Pulmonary artery endothelial cell (primary cell): ENCODE results near the gene MLLT10. TPM values are rescaled to one million over a fixed set of nuclear protein-coding genes. Genes with fewer than 3 reads are reported as not detected.
"Not testable (repeated sequence)": the region's sequence is repeated elsewhere in the genome, so short reads cannot be mapped to it uniquely, and the experiment has no call there.

Experiments
- DNase-seq: peaks from one replicate; pipeline ENCODE4 v3.0.0-alpha.2; 2011; ENCODE audit warnings: low read depth, low spot score
- total RNA-seq: library from RNA; depleted of rRNA; stranded (reverse); fragments of >200 nt; gene quantifications from 2 replicates; pipeline ENCODE4 v1.2.3, GENCODE V29; 2014

The MLLT10 gene
- total RNA-seq, 1 donor from 2014 or later: 36.9 TPM

DNA sequence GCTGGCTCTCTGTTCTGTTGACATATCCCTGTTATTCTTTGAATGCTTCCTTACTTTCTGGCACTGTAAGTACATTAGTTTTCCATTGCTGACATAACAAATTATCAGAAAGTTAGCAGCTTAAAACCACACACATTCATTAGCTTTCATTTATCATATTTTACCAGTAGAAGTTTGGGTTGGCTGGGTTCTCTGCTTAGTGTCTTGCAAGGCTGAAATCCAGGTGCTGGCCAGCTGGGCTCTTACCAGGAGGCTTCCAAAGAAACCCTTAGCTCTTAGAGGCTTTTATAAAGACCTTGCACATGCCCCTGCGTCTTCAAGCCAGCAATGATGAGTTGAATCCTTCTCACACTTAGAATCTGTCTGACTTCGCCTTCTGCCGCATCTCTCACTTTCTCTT is 160.6 kb downstream of the MLLT10 start:
- no peak for DNase-seq

DNA sequence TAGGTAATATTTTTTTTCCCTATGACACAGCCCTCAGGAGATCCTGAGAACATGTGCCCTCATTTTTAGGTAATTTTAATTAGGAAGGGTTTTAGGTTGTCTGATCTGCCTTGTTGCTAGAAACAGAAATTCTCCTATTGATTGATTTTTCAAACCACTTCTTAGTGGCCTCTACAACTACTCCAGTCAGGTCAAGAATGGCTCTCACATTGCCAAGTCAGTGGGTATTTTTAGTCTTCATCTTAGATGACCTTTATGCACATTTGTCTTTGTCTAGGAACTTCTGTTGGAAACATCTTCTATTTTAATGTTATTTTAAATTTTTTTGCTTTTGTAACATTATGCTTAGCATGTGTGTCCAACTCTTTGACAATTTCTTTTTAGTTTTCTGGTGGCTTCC is 162.3 kb downstream of the MLLT10 start:
- DNase-seq: no peak

DNA sequence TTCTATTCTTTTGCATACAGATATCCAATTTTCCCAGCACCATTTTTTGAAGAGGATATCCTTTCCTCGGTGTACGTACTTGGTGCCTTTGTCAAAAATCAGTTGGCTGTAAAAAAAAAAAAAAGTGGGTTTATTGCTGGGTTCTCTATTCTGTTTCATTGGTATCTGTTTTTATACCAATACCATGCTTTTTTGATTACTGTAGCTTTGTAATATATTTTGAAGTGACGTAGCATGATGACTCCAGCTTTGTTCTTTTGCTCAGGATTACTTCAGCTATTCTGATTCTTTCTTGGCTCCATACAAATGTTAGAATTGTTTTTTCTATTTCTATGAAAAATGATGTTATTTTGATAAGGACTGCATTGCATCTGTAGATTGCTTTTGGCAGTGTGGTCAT is 165.5 kb downstream of the MLLT10 start:
- no peak for DNase-seq

DNA sequence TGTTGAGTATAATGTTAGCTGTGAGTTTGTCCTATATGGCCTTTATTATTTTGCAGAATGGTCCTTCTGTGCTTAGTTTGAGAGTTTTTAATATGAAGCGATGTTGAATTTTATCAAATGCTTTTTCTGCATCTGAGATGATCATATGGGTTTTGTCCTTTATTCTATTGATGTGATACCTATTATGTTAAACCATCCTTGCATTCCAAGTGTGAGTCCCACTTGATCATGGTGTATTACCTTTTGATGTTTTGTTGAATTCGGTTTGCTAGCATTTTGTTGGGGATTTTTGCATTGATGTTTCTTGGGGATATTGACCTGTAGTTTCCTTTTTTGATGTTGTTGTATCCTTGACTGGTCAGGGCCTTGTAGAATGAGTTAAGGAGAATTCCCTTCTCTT is 166.4 kb downstream of the MLLT10 start:
- DNase-seq: no peak

- DNase-seq: no peak
These were observed 168.6 kb downstream of the MLLT10 start for GRCh38 chr10:21702633-21703111.

DNA sequence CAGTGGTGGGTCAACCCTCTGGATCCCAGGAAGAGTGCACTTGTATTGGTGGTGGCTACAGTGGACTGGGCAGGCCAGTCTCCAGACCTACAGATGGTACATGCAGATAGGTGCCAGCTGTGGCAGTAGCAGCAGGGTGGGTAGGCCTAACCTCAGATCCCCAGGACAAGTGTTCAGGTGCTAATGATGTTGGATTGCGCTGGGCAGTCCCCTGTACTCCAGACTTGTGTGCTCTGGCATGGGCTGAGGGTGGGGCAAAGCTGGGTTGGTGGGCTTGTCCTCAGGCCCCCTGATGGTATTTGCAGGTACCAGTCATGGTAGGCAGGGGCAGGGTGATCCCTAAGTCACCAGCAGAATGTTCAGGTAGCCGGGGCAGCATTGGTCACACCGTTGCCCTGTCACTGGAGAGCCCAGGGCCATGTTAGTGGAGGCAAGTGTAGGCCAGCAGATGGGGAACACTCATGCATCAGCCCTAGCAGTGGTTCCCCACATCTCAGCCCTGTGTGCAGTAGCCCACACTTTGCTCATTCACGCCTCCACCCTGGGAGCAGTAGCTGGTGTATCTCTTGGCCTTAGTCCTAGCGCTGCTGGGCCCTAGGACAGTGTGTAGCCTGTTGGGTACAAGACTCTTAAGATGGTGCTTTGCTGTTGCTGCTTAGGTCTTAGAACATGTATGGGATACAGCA is 171.3 kb downstream of the MLLT10 start:
- no peak for DNase-seq

DNA sequence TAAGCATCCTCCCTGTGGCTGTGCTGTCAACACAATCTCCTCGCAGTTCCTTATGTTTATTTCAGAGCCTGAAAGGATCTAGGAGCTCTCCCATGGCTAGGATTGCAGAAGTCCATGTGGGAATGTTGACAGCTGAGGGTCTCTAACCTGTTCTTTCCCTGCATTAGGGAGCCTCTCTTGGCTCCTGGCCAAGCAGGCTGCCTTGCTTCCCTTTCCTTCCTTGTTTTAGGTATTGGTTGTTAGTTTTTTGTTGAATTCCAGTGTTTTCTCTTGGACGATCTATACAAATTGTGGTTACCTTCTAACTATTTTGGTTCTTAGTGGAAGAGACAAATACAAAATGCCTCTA is 171.8 kb downstream of the MLLT10 start:
- DNase-seq: no peak

DNA sequence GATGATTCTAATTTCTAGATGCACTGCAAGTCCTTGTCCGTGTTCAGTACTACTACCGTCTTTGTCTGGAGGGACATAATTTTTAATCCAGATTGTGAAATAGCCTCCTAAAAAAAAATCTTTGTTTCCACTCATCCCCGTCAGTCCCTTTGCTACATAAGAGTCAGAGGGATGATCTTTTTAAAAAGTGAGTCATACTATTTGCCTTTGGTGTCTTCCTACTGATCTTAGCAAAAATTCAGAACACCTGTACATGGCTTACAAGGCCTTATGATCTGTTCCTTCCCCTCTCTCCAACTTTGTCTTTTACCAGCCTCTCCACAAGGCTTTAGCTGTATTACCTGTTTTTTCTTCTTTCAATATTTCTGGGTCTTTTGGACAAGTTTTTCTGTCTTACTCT is 173.5 kb downstream of the MLLT10 start:
- DNase-seq: no peak

DNA sequence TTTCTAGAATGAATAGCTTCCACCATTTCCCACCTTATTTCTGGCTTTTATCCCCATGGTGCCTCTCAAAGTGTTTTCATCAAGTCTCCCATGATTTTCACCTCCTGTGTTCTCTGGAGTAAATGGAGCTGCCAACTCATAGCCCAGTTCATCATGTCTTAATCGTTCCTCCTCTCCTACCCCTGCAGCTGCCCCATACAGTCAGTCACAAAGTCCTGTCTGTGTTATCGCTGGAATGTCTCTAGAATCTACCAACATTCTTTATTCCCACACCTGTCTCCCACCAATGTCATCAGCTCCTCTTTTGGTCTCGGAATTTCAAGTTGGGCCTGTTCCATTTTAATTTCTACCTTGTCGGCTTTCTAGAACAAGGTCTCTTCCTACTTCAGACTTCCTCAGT is 178.9 kb downstream of the MLLT10 start:
- no peak for DNase-seq

- DNase-seq: no peak
These were observed 181.6 kb downstream of the MLLT10 start for GRCh38 chr10:21715531-21716195.

DNA sequence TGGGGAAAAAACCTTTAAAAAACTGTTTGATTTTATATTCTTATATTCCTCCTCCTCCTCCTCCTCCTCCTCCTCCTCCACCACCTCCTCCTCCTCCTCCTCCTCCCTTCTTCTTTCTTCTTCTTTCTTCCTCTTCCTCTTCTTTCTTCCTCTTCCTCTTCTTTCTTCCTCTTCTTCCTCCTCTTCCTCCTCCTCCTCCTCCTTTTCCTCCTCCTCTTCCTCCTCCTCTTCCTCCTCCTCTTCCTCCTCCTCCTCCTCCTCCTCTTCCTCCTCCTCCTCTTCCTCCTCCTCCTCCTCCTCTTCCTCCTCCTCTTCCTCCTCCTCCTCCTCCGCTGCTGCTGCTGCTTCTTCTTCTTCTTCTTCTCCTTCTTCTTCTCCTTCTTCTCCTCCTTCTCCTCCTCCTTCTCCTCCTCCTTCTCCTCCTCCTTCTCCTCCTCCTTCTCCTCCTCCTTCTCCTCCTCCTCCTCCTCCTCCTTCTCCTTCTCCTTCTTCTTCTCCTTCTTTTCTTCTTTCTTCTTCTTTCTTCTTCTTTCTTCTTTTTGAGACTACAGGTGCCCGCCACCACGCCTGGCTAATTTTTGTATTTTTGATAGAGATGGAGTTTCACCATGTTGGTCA is 183.5 kb downstream of the MLLT10 start:
- not testable (repeated sequence) for DNase-seq

- DNase-seq: no peak
These were observed 185.5 kb downstream of the MLLT10 start for GRCh38 chr10:21719502-21719901.

- DNase-seq: no peak
These were observed 186.1 kb downstream of the MLLT10 start for GRCh38 chr10:21720090-21720489.

DNA sequence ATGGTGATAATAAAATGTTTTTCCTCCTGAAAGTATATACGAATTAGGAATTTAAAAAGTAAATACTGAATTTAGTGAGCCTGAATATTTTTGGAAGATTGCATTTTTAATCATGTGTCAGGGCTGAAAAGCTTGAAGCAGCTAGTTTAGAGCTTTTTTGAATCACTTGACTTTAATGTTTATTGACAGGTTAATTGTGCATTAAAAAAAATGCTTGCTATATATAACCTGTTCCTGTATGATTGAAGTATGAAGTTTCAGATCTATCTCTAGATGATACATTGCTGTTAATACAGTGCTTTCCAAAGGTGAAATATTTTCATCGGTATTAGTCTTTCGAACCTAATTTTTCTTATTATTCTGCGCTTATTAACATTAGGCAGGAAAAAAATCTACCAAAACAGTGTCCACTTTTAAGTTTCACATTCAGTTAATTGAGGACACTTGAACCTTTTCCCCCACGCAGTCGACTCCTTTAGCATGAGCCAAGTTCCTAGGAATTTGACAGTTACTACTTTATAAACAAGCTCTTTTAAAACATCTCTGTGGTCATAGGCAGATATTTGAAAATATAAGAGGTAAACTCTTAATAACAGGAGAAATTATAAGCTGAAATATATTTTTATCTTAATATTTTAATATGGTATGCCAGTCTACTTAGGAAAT is 187.1 kb downstream of the MLLT10 start:
- DNase-seq: no peak

- DNase-seq: no peak
These were observed 188.2 kb downstream of the MLLT10 start for GRCh38 chr10:21722209-21722608.

DNA sequence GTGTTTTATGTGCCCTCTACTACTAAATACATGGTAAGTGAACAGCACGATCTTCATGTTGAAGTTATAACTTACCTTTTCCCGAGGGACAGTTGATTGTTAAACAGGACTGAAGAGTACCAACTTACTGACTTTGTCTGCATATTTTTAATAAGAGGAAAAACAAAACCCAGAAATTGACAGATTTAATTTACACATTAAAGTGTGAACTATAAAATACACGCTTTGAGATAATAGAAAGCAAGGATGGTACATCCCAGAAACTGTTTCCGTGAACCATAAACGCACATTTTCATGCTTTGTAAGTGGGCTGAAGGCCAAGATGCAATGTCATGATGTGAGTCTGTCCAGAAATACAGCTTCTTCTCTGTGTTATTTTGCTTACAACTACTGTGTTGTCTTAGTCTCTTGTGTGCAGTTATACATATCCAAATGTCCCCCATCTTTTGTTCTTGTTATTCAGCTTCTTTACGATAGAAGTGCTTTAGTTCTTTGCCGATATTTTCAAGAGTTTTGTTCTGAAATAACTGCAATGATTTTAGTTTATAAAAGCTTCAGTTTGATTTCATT is 190.1 kb downstream of the MLLT10 start:
- DNase-seq: no peak

- peak; percentile 94 for DNase-seq
These were observed 190.8 kb downstream of the MLLT10 start for GRCh38 chr10:21724687-21725367.

GRCh38 chr10:21726601-21727225 is 192.7 kb downstream of the MLLT10 start:
- no peak for DNase-seq

GRCh38 chr10:21727452-21728168 is 193.6 kb downstream of the MLLT10 start:
- no peak for DNase-seq

- no peak for DNase-seq
These were observed 194.6 kb downstream of the MLLT10 start for GRCh38 chr10:21728618-21729017.
